Measurements from ENCODE around the gene ATP6V1B1. TPM values are rescaled to one million over a fixed set of nuclear protein-coding genes. Genes with fewer than 3 reads are reported as not detected.

The ATP6V1B1 gene
- total and polyA plus RNA-seq, 2 of the 13 experiments (the other 11 are each of a cell fraction or from before 2014, with no cell fraction given) = 0.58 to 1.6 TPM

GRCh38 chr2:70887550-70888246 is 48.0 kb upstream of the ATP6V1B1 start (continued):
- no peak for TF ChIP-seq TERF1 (CRISPR knock-in tag; IDR thresholded peaks at IDR 0.05)
- no peak for TF ChIP-seq ASH2L (IDR thresholded peaks at IDR 0.05; ENCODE audit: insufficient read length, low read depth, low read length)
- TF ChIP-seq E2F5 (CRISPR knock-in tag; conservative IDR thresholded peaks at IDR 0.05) = no peak

DNA sequence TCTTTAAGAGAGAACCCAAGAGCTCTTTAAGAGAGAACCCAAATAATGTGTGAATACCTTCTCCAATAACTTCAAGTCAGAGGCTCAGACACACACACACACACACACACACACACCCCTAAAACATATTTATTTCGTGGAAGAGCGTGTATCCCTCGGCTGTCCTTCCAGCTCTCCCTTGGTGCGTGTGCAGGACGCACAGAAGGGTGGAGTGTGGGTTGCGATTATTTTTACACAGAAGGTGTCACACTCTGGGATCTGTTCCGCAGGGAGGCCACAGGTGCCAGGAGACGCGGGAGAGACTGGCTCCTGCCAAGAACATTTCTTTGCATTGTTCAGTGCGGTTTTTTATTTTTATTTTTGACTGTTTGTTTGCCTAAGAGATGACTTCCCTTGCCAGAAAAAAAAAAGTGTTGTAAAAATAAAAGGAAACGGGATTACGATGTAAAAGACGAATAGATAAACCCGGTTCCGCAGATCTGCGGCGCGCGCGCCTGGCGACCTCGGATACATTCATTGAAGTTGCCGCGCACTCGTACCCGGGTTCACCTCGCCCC is 47.3 kb upstream of the ATP6V1B1 start:
- H3K9ac ChIP-seq (ENCODE audit: insufficient read depth, low read depth, low read length) = no peak overlapping the region
- no peak for ATAC-seq
- ChIA-PET POLR2A (no interaction called here), CTCF (ENCODE audit: low intra/inter-chr PET ratio, low total read pairs) (interaction anchor here (0.7 kb wide), 1 partner anchor 17 kb away, joined by 3 read pairs; no protein-coding TSS in a partner anchor)
- no peak for FAIRE-seq
- TF ChIP-seq ZBTB14 (CRISPR knock-in tag; IDR thresholded peaks at IDR 0.05) (peak; percentile 20; the same call in 1 of the 2 replicates), ZBTB37 (CRISPR knock-in tag; IDR thresholded peaks at IDR 0.05) (no peak)
- H3K79me2 ChIP-seq (ENCODE audit: insufficient read depth, low read length) = no peaks in the 10 kb centered on the region
- peaks cover 37% of the 10 kb centered on the region for H3K4me1 ChIP-seq (ENCODE audit: insufficient read depth, low read length)
- no peaks in the 10 kb centered on the region for H4K20me1 ChIP-seq (ENCODE audit: insufficient read depth, low read length)
- no peak overlapping the region for H2AFZ ChIP-seq (ENCODE audit: low read length)
- no peak for DNase-seq (ENCODE audit: low spot score)
- H3K36me3 ChIP-seq (replicated peaks in 1 of 2; ENCODE audit: control insufficient read depth in 1 of 2, insufficient read depth in 2 of 2, low read length in 2 of 2) = no peaks in the 10 kb centered on the region
- intact Hi-C loops (cut with micrococcal nuclease; ENCODE audit: unreplicated experiment) = no loop called here
- no TSS peak for BruUV-seq (replicated peaks)
- H3K4me3 ChIP-seq (replicated peaks in 1 of 3; ENCODE audit: insufficient read depth in 1 of 3, low read depth in 2 of 3, low read length in 3 of 3) = peak overlapping the region in 1 of 3 experiments; percentile 13; a peak in 1 of 6 replicates
- 87% methylated on average over 27 of the region's 27 CpGs for WGBS (ENCODE audit: low lambda C conversion rate)
- no peak overlapping the region for H3K27ac ChIP-seq (ENCODE audit: extremely low read length, insufficient read depth, low read length)
- 0 out of 2 replicates have a peak overlapping the region, but pooled peaks have one; percentile 8 for H3K4me2 ChIP-seq (ENCODE audit: low read depth, low read length)
- H3K9me3 ChIP-seq (ENCODE audit: low read length) = no peaks in the 10 kb centered on the region
- in situ Hi-C loops (cut with HindIII; ENCODE audit: extremely low pct_ligation_motif_present, low pct_unique_long_range_greater_than_20kb) = no loop called here
- peaks cover 4 to 30% of the 10 kb centered on the region in 2 experiments; a peak in 3 of 5 replicates for H3K27me3 ChIP-seq (ENCODE audit: control insufficient read depth in 1 of 2, insufficient read depth in 2 of 2, low read length in 2 of 2)

Data from HepG2 (cell line).